ENCODE results near the gene GPR157.

DNA sequence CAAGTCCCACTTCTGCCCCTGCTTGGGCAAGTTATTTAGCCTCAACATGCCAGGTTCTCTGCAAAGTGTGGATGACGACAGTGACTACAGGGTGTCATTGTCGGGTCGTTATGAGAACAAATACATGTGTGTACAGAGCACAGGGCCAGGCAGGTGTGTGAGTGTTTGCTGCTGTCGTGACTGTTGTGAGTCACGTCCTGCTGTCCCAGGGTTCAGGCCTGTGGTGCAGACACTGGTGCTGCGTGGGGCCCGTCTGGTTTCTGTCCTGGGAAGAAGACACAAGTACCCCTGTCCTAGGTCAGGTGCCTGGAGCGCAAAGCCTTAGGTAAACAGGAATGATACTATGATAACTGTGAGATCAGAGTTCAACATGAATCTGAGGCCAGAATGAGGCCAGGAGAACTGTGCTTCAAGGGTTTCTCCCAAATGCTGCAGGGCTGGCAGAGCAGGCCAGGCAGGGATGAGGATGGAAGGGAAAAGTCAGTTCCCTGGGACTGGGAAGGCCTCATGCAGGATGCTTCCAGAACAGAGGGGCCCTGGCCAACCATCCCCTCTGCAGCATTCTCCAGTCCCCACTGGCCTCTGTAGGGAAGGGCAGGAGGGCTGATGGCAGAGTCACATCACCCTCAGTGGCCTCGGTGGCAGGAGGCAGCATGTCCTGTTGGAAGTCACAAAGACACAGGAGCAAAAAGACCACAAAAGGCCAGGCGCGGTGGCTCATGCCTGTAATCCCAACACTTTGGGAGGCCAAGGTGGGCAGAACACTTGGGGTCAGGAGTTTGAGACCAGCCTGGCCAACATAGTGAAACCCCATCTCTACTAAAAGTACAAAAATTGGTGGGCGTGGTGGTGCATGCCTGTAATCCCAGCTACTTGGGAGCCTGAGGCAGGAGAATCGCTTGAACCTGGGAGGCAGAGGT lies 15.7 kb downstream of the GPR157 start:
- TF ChIP-seq CREB1 (IDR thresholded peaks at IDR 0.05; ENCODE audit: low read depth) (no peak), TEAD4 (IDR thresholded peaks at IDR 0.05) (no peak), RAD21 (IDR thresholded peaks at IDR 0.05; ENCODE audit: low read depth) (no peak), MAX (IDR thresholded peaks at IDR 0.05) (no peak), TCF12 (IDR thresholded peaks at IDR 0.05; ENCODE audit: low read depth) (no peak), EP300 (IDR thresholded peaks at IDR 0.05; ENCODE audit: borderline replicate concordance) (no peak)

Measured in Ishikawa (cell line).